Endothelial cell of umbilical vein (primary cell): Measurements from ENCODE around the gene MGAT4A.

Source experiments
- EZH2 ChIP-seq: IDR thresholded peaks from 2 replicates; pipeline ENCODE4 v1.6.1; 2012; ENCODE audit warnings: borderline replicate concordance, low read depth, mild to moderate bottlenecking, moderate library complexity, low read length, inconsistent platforms; ENCODE audit not compliant: severe bottlenecking
- FOS ChIP-seq: IDR thresholded peaks from 2 replicates; pipeline ENCODE4 v1.6.1; 2011; ENCODE audit warnings: mild to moderate bottlenecking, low read length, moderate library complexity, borderline replicate concordance; ENCODE audit not compliant: insufficient read depth
- JUN ChIP-seq: IDR thresholded peaks from 2 replicates; pipeline ENCODE4 v1.6.1; 2011; ENCODE audit warnings: borderline replicate concordance, low read depth; ENCODE audit not compliant: insufficient read length, insufficient read depth
- POLR2A ChIP-seq: IDR thresholded peaks from 2 replicates; pipeline ENCODE4 v1.6.1; 2012; ENCODE audit warnings: low read depth, mild to moderate bottlenecking, control low read depth, low read length
- TF ChIP-seq, protein P1 (sequence below), 2 donors: IDR thresholded peaks; 1 replicate in 1 of 2; 2 replicates in 1 of 2; pipeline ENCODE4 v1.5.1; 2011; ENCODE audit warnings: low read length in 2 of 2, mild to moderate bottlenecking in 2 of 2, moderate library complexity in 2 of 2, control low read depth in 1 of 2, inconsistent platforms in 1 of 2, low read depth in 1 of 2; ENCODE audit not compliant: insufficient read depth in 1 of 2; ENCODE audit errors: extremely low read depth in 1 of 2
- TF ChIP-seq, protein P2 (sequence below): IDR thresholded peaks from 2 replicates; pipeline ENCODE4 v1.6.1; 2011; ENCODE audit not compliant: insufficient read depth, insufficient read length

DNA sequence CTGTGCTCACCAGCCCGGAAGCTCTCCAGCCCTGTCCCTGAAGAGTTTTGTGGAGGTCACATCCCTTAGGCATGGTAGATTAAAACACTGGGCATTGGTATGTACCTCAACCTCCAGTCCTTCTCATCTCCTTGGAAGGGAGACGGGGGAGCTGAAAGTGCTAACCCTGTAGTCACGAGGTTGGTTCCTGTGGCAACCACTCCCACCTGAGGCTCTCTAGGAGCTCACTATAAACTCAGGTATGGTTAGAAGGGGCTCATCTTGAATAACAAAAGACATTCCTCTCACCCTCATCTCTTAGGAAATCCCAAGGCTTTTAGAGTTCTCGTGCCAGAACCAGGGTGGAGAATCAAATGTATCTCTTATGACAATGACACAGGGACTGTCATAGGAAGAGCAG lies 43.0 kb upstream of the MGAT4A start:
- TF ChIP-seq, protein P1, sequence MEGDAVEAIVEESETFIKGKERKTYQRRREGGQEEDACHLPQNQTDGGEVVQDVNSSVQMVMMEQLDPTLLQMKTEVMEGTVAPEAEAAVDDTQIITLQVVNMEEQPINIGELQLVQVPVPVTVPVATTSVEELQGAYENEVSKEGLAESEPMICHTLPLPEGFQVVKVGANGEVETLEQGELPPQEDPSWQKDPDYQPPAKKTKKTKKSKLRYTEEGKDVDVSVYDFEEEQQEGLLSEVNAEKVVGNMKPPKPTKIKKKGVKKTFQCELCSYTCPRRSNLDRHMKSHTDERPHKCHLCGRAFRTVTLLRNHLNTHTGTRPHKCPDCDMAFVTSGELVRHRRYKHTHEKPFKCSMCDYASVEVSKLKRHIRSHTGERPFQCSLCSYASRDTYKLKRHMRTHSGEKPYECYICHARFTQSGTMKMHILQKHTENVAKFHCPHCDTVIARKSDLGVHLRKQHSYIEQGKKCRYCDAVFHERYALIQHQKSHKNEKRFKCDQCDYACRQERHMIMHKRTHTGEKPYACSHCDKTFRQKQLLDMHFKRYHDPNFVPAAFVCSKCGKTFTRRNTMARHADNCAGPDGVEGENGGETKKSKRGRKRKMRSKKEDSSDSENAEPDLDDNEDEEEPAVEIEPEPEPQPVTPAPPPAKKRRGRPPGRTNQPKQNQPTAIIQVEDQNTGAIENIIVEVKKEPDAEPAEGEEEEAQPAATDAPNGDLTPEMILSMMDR (IDR thresholded peaks at IDR 0.05; ENCODE audit: extremely low read depth in 1 of 2, insufficient read depth in 1 of 2, low read depth in 1 of 2, low read length in 2 of 2): no peak
- TF ChIP-seq POLR2A (no peak), EZH2 (no peak), JUN (no peak), FOS (no peak)
- TF ChIP-seq, protein P2, sequence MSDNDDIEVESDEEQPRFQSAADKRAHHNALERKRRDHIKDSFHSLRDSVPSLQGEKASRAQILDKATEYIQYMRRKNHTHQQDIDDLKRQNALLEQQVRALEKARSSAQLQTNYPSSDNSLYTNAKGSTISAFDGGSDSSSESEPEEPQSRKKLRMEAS: no peak
